Endothelial cell of umbilical vein (primary cell): ENCODE results near the gene TSPAN9. TPM values are rescaled to one million over a fixed set of nuclear protein-coding genes. Genes with fewer than 3 reads are reported as not detected.

Source experiments
- BruUV-seq: library from RNA; stranded (reverse); fragments of 400-500 nt; replicated peaks from 2 replicates; lab custom pipeline; 2021; lab: Mats Ljungman, UMichigan
- CTCF ChIA-PET: fragments of 300-600, 350-600 bp; sonication (Branson Sonifier 250); formaldehyde crosslinking; loops from one replicate; lab custom pipeline; 2021; ENCODE audit warnings: antibody characterized with exemption, inconsistent platforms; lab: Charles Lee
- POLR2A ChIA-PET: fragments of 300-600, 350-600 bp; sonication (Branson Sonifier 250); formaldehyde crosslinking; loops from one replicate; lab custom pipeline; 2021; ENCODE audit warnings: antibody characterized with exemption, inconsistent platforms; lab: Charles Lee
- DNase-seq: peaks from one replicate; pipeline ENCODE4 v3.0.0-alpha.2; 2011; ENCODE audit warnings: low read depth, low spot score
- FAIRE-seq: peaks from 2 replicates; lab custom pipeline; 2011; peaks lifted over from hg19 to GRCh38; lab: Jason Lieb, UNC
- H2AFZ ChIP-seq: 2 replicates; pipeline ENCODE4 v1.6.0; 2012; ENCODE audit warnings: low read depth, low read length, control low read depth, inconsistent platforms
- H3K27ac ChIP-seq: 2 replicates; pipeline ENCODE4 v1.5.1; 2011; ENCODE audit warnings: low read depth, mild to moderate bottlenecking, control low read depth, low read length, moderate library complexity; ENCODE audit not compliant: insufficient read depth
- H3K27me3 ChIP-seq, 2 experiments: 2 replicates each; pipeline versions ENCODE4 v1.6.0 to v1.6.1; 2011; ENCODE audit warnings: low read length in 2 of 2, mixed read lengths in 1 of 2; ENCODE audit not compliant: control insufficient read depth in 2 of 2, insufficient read depth in 2 of 2
- H3K36me3 ChIP-seq, 2 experiments: 2 replicates in 1 of 2; 3 replicates in 1 of 2; pipeline ENCODE4 v1.5.1; 2011; ENCODE audit warnings: low read length in 2 of 2, mild to moderate bottlenecking in 1 of 2, moderate library complexity in 1 of 2; ENCODE audit not compliant: control insufficient read depth in 2 of 2, insufficient read depth in 2 of 2; ENCODE audit errors: extremely low read depth in 1 of 2
- H3K4me1 ChIP-seq: 3 replicates; pipeline ENCODE4 v1.5.1; 2011; ENCODE audit warnings: mild to moderate bottlenecking, low read length; ENCODE audit not compliant: control insufficient read depth, insufficient read depth; ENCODE audit errors: extremely low read depth
- H3K4me2 ChIP-seq: 2 replicates; pipeline ENCODE4 v1.6.1; 2011; ENCODE audit warnings: low read length, control low read depth, mixed read lengths; ENCODE audit not compliant: insufficient read depth
- H3K4me3 ChIP-seq, 3 experiments: fragments of 200-600 bp in 1 of 3; sonication (generic), shearing (Covaris generic) in 1 of 3; replicated peaks in 1 of 3; 2 replicates each; pipeline ENCODE4 v1.5.1; 2011 to 2016; ENCODE audit warnings: control low read depth in 3 of 3, low read length in 3 of 3, mild to moderate bottlenecking in 2 of 3, inconsistent platforms in 1 of 3, low read depth in 1 of 3, moderate library complexity in 1 of 3; ENCODE audit not compliant: insufficient read depth in 1 of 3
- H3K79me2 ChIP-seq: 2 replicates; pipeline ENCODE4 v1.6.0; 2012; ENCODE audit warnings: low read length, inconsistent platforms; ENCODE audit not compliant: control insufficient read depth, insufficient read depth
- H3K9ac ChIP-seq: replicated peaks from 2 replicates; pipeline ENCODE3; 2011; ENCODE audit warnings: low read length, control low read depth; ENCODE audit not compliant: insufficient read depth; ENCODE audit errors: extremely low read depth
- H3K9me1 ChIP-seq: replicated peaks from 3 replicates; pipeline ENCODE4 v1.6.0; 2011; ENCODE audit warnings: mild to moderate bottlenecking, low read length; ENCODE audit not compliant: control insufficient read depth, insufficient read depth; ENCODE audit errors: extremely low read depth
- H3K9me3 ChIP-seq: replicated peaks from 2 replicates; pipeline ENCODE4 v1.5.1; 2012; ENCODE audit warnings: low read length, inconsistent platforms; ENCODE audit not compliant: control insufficient read depth, insufficient read depth
- H4K20me1 ChIP-seq: replicated peaks from 2 replicates; pipeline ENCODE3; 2011; ENCODE audit warnings: mild to moderate bottlenecking, low read length; ENCODE audit not compliant: control insufficient read depth, insufficient read depth; ENCODE audit errors: extremely low read depth
- EZH2 ChIP-seq: IDR thresholded peaks from 2 replicates; pipeline ENCODE4 v1.6.1; 2012; ENCODE audit warnings: borderline replicate concordance, low read depth, mild to moderate bottlenecking, moderate library complexity, low read length, inconsistent platforms; ENCODE audit not compliant: severe bottlenecking
- FOS ChIP-seq: IDR thresholded peaks from 2 replicates; pipeline ENCODE4 v1.6.1; 2011; ENCODE audit warnings: mild to moderate bottlenecking, low read length, moderate library complexity, borderline replicate concordance; ENCODE audit not compliant: insufficient read depth
- GATA2 ChIP-seq: IDR thresholded peaks from 2 replicates; pipeline ENCODE4 v1.7.0; 2011; ENCODE audit warnings: low read depth, mild to moderate bottlenecking, moderate library complexity, mixed read lengths, low read length; ENCODE audit not compliant: insufficient read length, insufficient read depth
- JUN ChIP-seq: IDR thresholded peaks from 2 replicates; pipeline ENCODE4 v1.6.1; 2011; ENCODE audit warnings: borderline replicate concordance, low read depth; ENCODE audit not compliant: insufficient read length, insufficient read depth
- MYC ChIP-seq: IDR thresholded peaks from one replicate; pipeline ENCODE4 v1.6.1; 2011; ENCODE audit warnings: mild to moderate bottlenecking, low read depth, low read length
- POLR2A ChIP-seq: IDR thresholded peaks from 2 replicates; pipeline ENCODE4 v1.6.1; 2012; ENCODE audit warnings: low read depth, mild to moderate bottlenecking, control low read depth, low read length
- POLR2AphosphoS5 ChIP-seq: IDR thresholded peaks from 2 replicates; pipeline ENCODE4 v1.6.1; 2012; ENCODE audit warnings: low read depth, mild to moderate bottlenecking, control low read depth, low read length, moderate library complexity; ENCODE audit not compliant: insufficient read depth
- dilution Hi-C: fragments of 300-500 bp; cut with MboI; formaldehyde crosslinking; loops from one replicate; pipeline ENCODE4 v1.15.0; 2019; ENCODE audit warnings: low sequenced_read_pairs; ENCODE audit not compliant: extremely low pct_ligation_motif_present
- intact Hi-C: fragments of 100-400 bp; cut with micrococcal nuclease; formaldehyde crosslinking; loops from one replicate; pipeline ENCODE4 v1.10.0; 2022
- polyA plus RNA-seq, 4 experiments: library from polyadenylated mRNA; depleted of rRNA in 3 of 4; stranded (reverse) in 3 of 4; unstranded in 1 of 4; fragments of >200 nt; gene quantifications; 2 replicates each; pipeline versions ENCODE4 v1.2.1 to v1.2.3, GENCODE V29; 2011 to 2012; ENCODE audit warnings: missing spikeins in 1 of 4
- total RNA-seq: library from RNA; stranded (reverse); gene quantifications from 2 replicates; pipeline ENCODE4 v1.2.3, GENCODE V29; 2021
- TF ChIP-seq, protein P1 (sequence below), 2 donors: IDR thresholded peaks; 1 replicate in 1 of 2; 2 replicates in 1 of 2; pipeline ENCODE4 v1.5.1; 2011; ENCODE audit warnings: low read length in 2 of 2, mild to moderate bottlenecking in 2 of 2, moderate library complexity in 2 of 2, control low read depth in 1 of 2, inconsistent platforms in 1 of 2, low read depth in 1 of 2; ENCODE audit not compliant: insufficient read depth in 1 of 2; ENCODE audit errors: extremely low read depth in 1 of 2
- TF ChIP-seq, protein P2 (sequence below): IDR thresholded peaks from 2 replicates; pipeline ENCODE4 v1.6.1; 2011; ENCODE audit not compliant: insufficient read depth, insufficient read length

The TSPAN9 gene
- total and polyA plus RNA-seq, 2 donors (not counting 3 experiments of a cell fraction or from before 2014, with no cell fraction given), result 43.3 to 66.8 TPM

DNA sequence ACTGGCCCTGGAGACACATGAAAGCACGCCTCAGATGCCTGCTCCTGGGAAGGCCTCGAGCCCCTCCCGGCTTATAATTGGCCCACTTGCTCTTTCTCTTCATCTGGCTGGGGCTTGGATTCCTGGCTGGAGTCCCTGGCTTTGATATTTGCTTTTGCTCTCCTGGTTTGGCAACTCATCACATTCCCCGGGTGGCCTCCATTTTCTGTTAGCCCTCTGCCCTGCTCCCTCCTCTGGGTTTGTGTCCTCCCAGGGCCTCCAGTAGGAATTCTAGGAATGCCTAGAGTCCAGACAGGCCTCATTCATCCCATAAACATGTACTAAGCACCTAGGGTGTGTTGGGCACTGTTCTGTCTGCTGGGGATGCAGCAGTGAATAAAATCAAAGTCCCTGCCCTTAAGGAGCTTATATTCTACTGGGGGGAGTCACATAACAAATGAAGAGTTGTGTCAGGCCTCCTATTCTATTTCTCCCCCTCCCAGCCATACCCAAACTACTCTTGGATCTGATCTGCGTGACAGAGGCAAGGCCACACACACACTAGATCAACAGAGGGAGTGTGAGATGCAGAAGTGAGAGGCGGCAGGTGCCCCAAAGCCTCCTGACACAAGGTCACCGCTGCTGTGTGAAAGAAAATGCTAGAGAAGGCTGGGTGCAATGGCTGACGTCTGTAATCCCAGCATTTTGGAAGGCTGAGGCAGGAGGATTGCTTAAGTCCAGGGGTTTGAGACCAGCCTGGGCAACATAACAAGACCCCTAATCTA lies 21.3 kb upstream of the TSPAN9 start:
- no TSS peak for BruUV-seq
- intact Hi-C loops (no loop called here), dilution Hi-C loops (no loop called here)
- H4K20me1 ChIP-seq, result no peaks in the 10 kb centered on the region
- H3K79me2 ChIP-seq, result no peaks in the 10 kb centered on the region
- no peak overlapping the region for H3K4me3 ChIP-seq
- ChIA-PET POLR2A (no interaction called here), CTCF (interaction anchor here (0.9 to 3.5 kb wide), 3 partner anchors 14 to 17 kb away, joined by 3 to 15 read pairs (median 13); no protein-coding TSS in a partner anchor)
- DNase-seq, result no peak
- no peak for FAIRE-seq
- no peak overlapping the region for H3K9ac ChIP-seq
- peaks cover 4 to 5% of the 10 kb centered on the region in 2 experiments for H3K27me3 ChIP-seq
- no peaks in the 10 kb centered on the region for H3K36me3 ChIP-seq
- TF ChIP-seq, protein P1, sequence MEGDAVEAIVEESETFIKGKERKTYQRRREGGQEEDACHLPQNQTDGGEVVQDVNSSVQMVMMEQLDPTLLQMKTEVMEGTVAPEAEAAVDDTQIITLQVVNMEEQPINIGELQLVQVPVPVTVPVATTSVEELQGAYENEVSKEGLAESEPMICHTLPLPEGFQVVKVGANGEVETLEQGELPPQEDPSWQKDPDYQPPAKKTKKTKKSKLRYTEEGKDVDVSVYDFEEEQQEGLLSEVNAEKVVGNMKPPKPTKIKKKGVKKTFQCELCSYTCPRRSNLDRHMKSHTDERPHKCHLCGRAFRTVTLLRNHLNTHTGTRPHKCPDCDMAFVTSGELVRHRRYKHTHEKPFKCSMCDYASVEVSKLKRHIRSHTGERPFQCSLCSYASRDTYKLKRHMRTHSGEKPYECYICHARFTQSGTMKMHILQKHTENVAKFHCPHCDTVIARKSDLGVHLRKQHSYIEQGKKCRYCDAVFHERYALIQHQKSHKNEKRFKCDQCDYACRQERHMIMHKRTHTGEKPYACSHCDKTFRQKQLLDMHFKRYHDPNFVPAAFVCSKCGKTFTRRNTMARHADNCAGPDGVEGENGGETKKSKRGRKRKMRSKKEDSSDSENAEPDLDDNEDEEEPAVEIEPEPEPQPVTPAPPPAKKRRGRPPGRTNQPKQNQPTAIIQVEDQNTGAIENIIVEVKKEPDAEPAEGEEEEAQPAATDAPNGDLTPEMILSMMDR (IDR thresholded peaks at IDR 0.05; ENCODE audit: extremely low read depth in 1 of 2, insufficient read depth in 1 of 2, low read depth in 1 of 2, low read length in 2 of 2), result no peak
- TF ChIP-seq EZH2 (no peak), MYC (no peak), GATA2 (no peak), POLR2AphosphoS5 (no peak), FOS (no peak), POLR2A (no peak), JUN (no peak)
- TF ChIP-seq, protein P2, sequence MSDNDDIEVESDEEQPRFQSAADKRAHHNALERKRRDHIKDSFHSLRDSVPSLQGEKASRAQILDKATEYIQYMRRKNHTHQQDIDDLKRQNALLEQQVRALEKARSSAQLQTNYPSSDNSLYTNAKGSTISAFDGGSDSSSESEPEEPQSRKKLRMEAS, result no peak
- no peak overlapping the region for H3K27ac ChIP-seq
- H3K4me1 ChIP-seq, result no peaks in the 10 kb centered on the region
- no peak overlapping the region for H2AFZ ChIP-seq
- no peaks in the 10 kb centered on the region for H3K9me1 ChIP-seq
- no peak overlapping the region for H3K4me2 ChIP-seq
- no peaks in the 10 kb centered on the region for H3K9me3 ChIP-seq
